ENCODE measurements around the gene FBRS. TPM values are rescaled to one million over a fixed set of nuclear protein-coding genes. Genes with fewer than 3 reads are reported as not detected.
"Not testable (repeated sequence)": the region's sequence is repeated elsewhere in the genome, so short reads cannot be mapped to it uniquely, and the experiment has no call there.

Gene FBRS
- total RNA-seq, 2 experiments from 2014 or later: 83.8 to 84.8 TPM

- CTCF ChIA-PET: interaction anchor here (0.6 to 3.1 kb wide), 13 partner anchors 9 to 247 kb away, joined by 3 to 42 read pairs (median 6); partner anchors contain the start of genes FBRS and PRR14
- H3K4me1 Mint-ChIP-seq (ENCODE audit: low read depth): peaks cover 25% of the 10 kb centered on the region
- intact Hi-C loops (cut with micrococcal nuclease): loop anchor here (1.0 to 10.0 kb wide), 4 partner anchors 37 to 265 kb away; partner anchors contain the start of genes DCTPP1, FBRS and ZNF764
- no peaks in the 10 kb centered on the region for H3K27me3 Mint-ChIP-seq (ENCODE audit: low read depth)
- H3K4me3 Mint-ChIP-seq: no peak overlapping the region
- no peaks in the 10 kb centered on the region for H3K9me3 Mint-ChIP-seq
- H3K36me3 Mint-ChIP-seq (ENCODE audit: low read depth): peaks cover 11% of the 10 kb centered on the region
- no peak for DNase-seq
- H3K27ac Mint-ChIP-seq: no peak overlapping the region
Measured at GRCh38 chr16:30694926-30695693, 36.9 kb downstream of the FBRS start.

- not testable (repeated sequence) for H3K27me3 Mint-ChIP-seq (ENCODE audit: low read depth); H3K27ac Mint-ChIP-seq; H3K9me3 Mint-ChIP-seq; H3K4me3 Mint-ChIP-seq; DNase-seq
- intact Hi-C loops (cut with micrococcal nuclease): loop anchor here (10.0 kb wide), 1 partner anchor 142 kb away; the partner anchor contains the start of gene ZNF764
- H3K36me3 Mint-ChIP-seq (ENCODE audit: low read depth): peaks cover 19% of the 10 kb centered on the region
- peaks cover 33% of the 10 kb centered on the region for H3K4me1 Mint-ChIP-seq (ENCODE audit: low read depth)
- CTCF ChIA-PET: interaction anchor here (0.6 to 2.6 kb wide), 10 partner anchors 9 to 313 kb away, joined by 3 to 20 read pairs (median 4); partner anchors contain the start of genes DCTPP1, FBRS and PRR14
Measured at GRCh38 chr16:30696646-30697045, 38.4 kb downstream of the FBRS start.

GRCh38 chr16:30697264-30698138, 39.3 kb downstream of the FBRS start:
- Mint-ChIP-seq H3K36me3 (ENCODE audit: low read depth) (peaks cover 23% of the 10 kb centered on the region), H3K4me1 (ENCODE audit: low read depth) (peaks cover 35% of the 10 kb centered on the region), H3K9me3 (no peaks in the 10 kb centered on the region), H3K27me3 (ENCODE audit: low read depth) (no peaks in the 10 kb centered on the region), H3K4me3 (peak overlapping the region; percentile 94), H3K27ac (peak overlapping the region; percentile 99)
- intact Hi-C loops (cut with micrococcal nuclease): loop anchor here (1.0 to 10.0 kb wide), 13 partner anchors 17 to 762 kb away; partner anchors contain the start of genes ARMC5, CFAP119, FBRS and PHKG2
- DNase-seq: no peak
- CTCF ChIA-PET: interaction anchor here (0.6 to 2.6 kb wide), 10 partner anchors 10 to 314 kb away, joined by 3 to 20 read pairs (median 4); partner anchors contain the start of genes DCTPP1, FBRS and PRR14

GRCh38 chr16:30698139-30698815, 40.0 kb downstream of the FBRS start:
- DNase-seq: peak; percentile 100
- Mint-ChIP-seq H3K9me3 (no peaks in the 10 kb centered on the region), H3K4me1 (ENCODE audit: low read depth) (peaks cover 37% of the 10 kb centered on the region), H3K27ac (peak overlapping the region; percentile 99), H3K27me3 (ENCODE audit: low read depth) (no peaks in the 10 kb centered on the region), H3K4me3 (peak overlapping the region; percentile 94), H3K36me3 (ENCODE audit: low read depth) (peaks cover 29% of the 10 kb centered on the region)
- CTCF ChIA-PET: interaction anchor here (0.9 to 2.6 kb wide), 2 partner anchors 39 to 47 kb away, joined by 3 to 20 read pairs; partner anchors contain the start of genes FBRS and PRR14
- intact Hi-C loops (cut with micrococcal nuclease): loop anchor here (1.0 to 10.0 kb wide), 13 partner anchors 17 to 761 kb away; partner anchors contain the start of genes ARMC5, CFAP119, FBRS and PHKG2

- Mint-ChIP-seq H3K27ac (peak within 1 kb of the TSS; percentile 99), H3K4me1 (ENCODE audit: low read depth) (peaks cover 32% of the 10 kb centered on the region), H3K4me3 (peak within 1 kb of the TSS; percentile 94), H3K36me3 (ENCODE audit: low read depth) (peaks cover 32% of the 10 kb centered on the region), H3K9me3 (no peaks in the 10 kb centered on the region), H3K27me3 (ENCODE audit: low read depth) (no peaks in the 10 kb centered on the region)
- peak; percentile 86 for DNase-seq
- intact Hi-C loops (cut with micrococcal nuclease): loop anchor here (1.0 to 10.0 kb wide), 13 partner anchors 16 to 760 kb away; partner anchors contain the start of genes ARMC5, CFAP119, FBRS and PHKG2
- CTCF ChIA-PET: interaction anchor here (0.6 to 1.2 kb wide), 3 partner anchors 10 to 201 kb away, joined by 3 to 4 read pairs (median 4); no protein-coding TSS in a partner anchor
Measured at GRCh38 chr16:30698816-30699614, 40.8 kb downstream of the FBRS start, which contains the start of gene SRCAP. Gene SRCAP (plus strand): TSS chr16:30699171. CDS start chr16:30700825, 1,654 bp downstream.

GRCh38 chr16:30699615-30700099, 41.4 kb downstream of the FBRS start:
- Mint-ChIP-seq H3K4me3 (peak overlapping the region; percentile 94), H3K27me3 (ENCODE audit: low read depth) (no peaks in the 10 kb centered on the region), H3K27ac (peak overlapping the region; percentile 95), H3K9me3 (no peaks in the 10 kb centered on the region), H3K4me1 (ENCODE audit: low read depth) (peaks cover 30% of the 10 kb centered on the region), H3K36me3 (ENCODE audit: low read depth) (peaks cover 35% of the 10 kb centered on the region)
- DNase-seq: no peak
- CTCF ChIA-PET: interaction anchor here (1.2 kb wide), 1 partner anchor 10 kb away, joined by 3 read pairs; no protein-coding TSS in a partner anchor
- intact Hi-C loops (cut with micrococcal nuclease): loop anchor here (2.0 to 10.0 kb wide), 5 partner anchors 15 to 329 kb away; partner anchors contain the start of genes TBC1D10B and ZNF764

GRCh38 chr16:30700491-30700890, 42.3 kb downstream of the FBRS start:
- H3K27ac Mint-ChIP-seq: no peak overlapping the region
- peaks cover 36% of the 10 kb centered on the region for H3K36me3 Mint-ChIP-seq (ENCODE audit: low read depth)
- intact Hi-C loops (cut with micrococcal nuclease): no loop called here

GRCh38 chr16:30700971-30701370, 42.7 kb downstream of the FBRS start:
- CTCF ChIA-PET: no interaction called here
- Mint-ChIP-seq H3K9me3 (no peaks in the 10 kb centered on the region), H3K27ac (no peak overlapping the region), H3K4me3 (no peak overlapping the region), H3K27me3 (ENCODE audit: low read depth) (no peaks in the 10 kb centered on the region), H3K4me1 (ENCODE audit: low read depth) (peaks cover 27% of the 10 kb centered on the region), H3K36me3 (ENCODE audit: low read depth) (peaks cover 39% of the 10 kb centered on the region)
- no peak for DNase-seq
- intact Hi-C loops (cut with micrococcal nuclease): no loop called here

More at GRCh38 chr16:30700491-30700890, 42.3 kb downstream of the FBRS start:
- CTCF ChIA-PET: no interaction called here
- H3K4me1 Mint-ChIP-seq (ENCODE audit: low read depth): peaks cover 27% of the 10 kb centered on the region
- no peaks in the 10 kb centered on the region for H3K27me3 Mint-ChIP-seq (ENCODE audit: low read depth)
- DNase-seq: no peak
- H3K9me3 Mint-ChIP-seq: no peaks in the 10 kb centered on the region
- H3K4me3 Mint-ChIP-seq: no peak overlapping the region

- H3K27me3 Mint-ChIP-seq (ENCODE audit: low read depth); intact Hi-C loops (cut with micrococcal nuclease); DNase-seq; H3K27ac Mint-ChIP-seq; H3K9me3 Mint-ChIP-seq; H3K4me3 Mint-ChIP-seq: not testable (repeated sequence)
- H3K36me3 Mint-ChIP-seq (ENCODE audit: low read depth): peaks cover 55% of the 10 kb centered on the region
- H3K4me1 Mint-ChIP-seq (ENCODE audit: low read depth): peaks cover 19% of the 10 kb centered on the region
- CTCF ChIA-PET: interaction anchor here (0.7 kb wide), 1 partner anchor 22 kb away, joined by 4 read pairs; no protein-coding TSS in a partner anchor
Measured at GRCh38 chr16:30703071-30703470, 44.8 kb downstream of the FBRS start.

GRCh38 chr16:30703971-30704370, 45.7 kb downstream of the FBRS start:
- Mint-ChIP-seq H3K36me3 (ENCODE audit: low read depth) (peaks cover 59% of the 10 kb centered on the region), H3K4me1 (ENCODE audit: low read depth) (peaks cover 19% of the 10 kb centered on the region), H3K27me3 (ENCODE audit: low read depth) (no peaks in the 10 kb centered on the region), H3K9me3 (no peaks in the 10 kb centered on the region), H3K4me3 (no peak overlapping the region), H3K27ac (no peak overlapping the region)
- CTCF ChIA-PET: interaction anchor here (1.0 kb wide), 1 partner anchor 16 kb away, joined by 3 read pairs; no protein-coding TSS in a partner anchor
- intact Hi-C loops (cut with micrococcal nuclease): no loop called here
- no peak for DNase-seq

Measured in activated naive CD4-positive, alpha-beta T cell treated with anti-CD3 and anti-CD28 coated beads for 36 hours (primary cell).